Measurements from ENCODE around the gene PLD2.
A peak's percentile ranks its signal among the peaks of the same experiment; 100 is the strongest.
"Not testable (repeated sequence)": the region's sequence is repeated elsewhere in the genome, so short reads cannot be mapped to it uniquely, and the experiment has no call there.

PLD2 gene

DNA sequence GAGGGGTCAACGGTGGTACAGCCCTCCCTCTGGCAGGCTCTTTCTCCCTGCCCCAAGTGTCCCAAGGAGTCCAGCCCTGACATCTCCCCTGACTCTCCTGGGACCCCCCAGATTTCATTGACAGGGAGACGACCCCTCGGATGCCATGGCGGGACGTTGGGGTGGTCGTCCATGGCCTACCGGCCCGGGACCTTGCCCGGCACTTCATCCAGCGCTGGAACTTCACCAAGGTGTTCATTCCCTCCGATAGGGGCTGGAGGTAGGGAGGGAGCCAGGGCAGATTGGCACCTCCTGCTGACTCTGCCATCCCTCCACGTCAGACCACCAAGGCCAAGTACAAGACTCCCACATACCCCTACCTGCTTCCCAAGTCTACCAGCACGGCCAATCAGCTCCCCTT is 9.9 kb downstream of the PLD2 start:
- Histone ChIP-seq H3K9ac (ENCODE audit: low read length) (no peak overlapping the region), H3K27me3 (ENCODE audit: control insufficient read depth in 1 of 2, insufficient read depth in 2 of 2, low read length in 2 of 2) (no peaks in the 10 kb centered on the region), H3K27ac (ENCODE audit: low read depth, low read length) (no peak overlapping the region), H3K36me3 (ENCODE audit: insufficient read depth, low read length) (peaks cover 33% of the 10 kb centered on the region), H3K4me1 (ENCODE audit: insufficient read depth, low read length) (no peaks in the 10 kb centered on the region), H3K4me3 (ENCODE audit: low read depth in 1 of 2, low read length in 2 of 2) (no peak overlapping the region), H3K9me3 (ENCODE audit: low read length) (no peaks in the 10 kb centered on the region)

GRCh38 chr17:4818276-4818675 is 11.3 kb downstream of the PLD2 start:
- peaks cover 34% of the 10 kb centered on the region for H3K36me3 ChIP-seq (ENCODE audit: insufficient read depth, low read length)

GRCh38 chr17:4822835-4823234 is 15.9 kb downstream of the PLD2 start:
- H3K27ac ChIP-seq (ENCODE audit: low read depth, low read length): no peak overlapping the region
- H3K27me3 ChIP-seq (ENCODE audit: control insufficient read depth in 1 of 2, insufficient read depth in 2 of 2, low read length in 2 of 2): no peaks in the 10 kb centered on the region
- no peaks in the 10 kb centered on the region for H3K4me1 ChIP-seq (ENCODE audit: insufficient read depth, low read length)
- peaks cover 15% of the 10 kb centered on the region for H3K36me3 ChIP-seq (ENCODE audit: insufficient read depth, low read length)
- H3K9ac ChIP-seq (ENCODE audit: low read length): no peak overlapping the region
- H3K4me3 ChIP-seq (ENCODE audit: low read depth in 1 of 2, low read length in 2 of 2): no peak overlapping the region
- H3K9me3 ChIP-seq (ENCODE audit: low read length): no peaks in the 10 kb centered on the region

More at GRCh38 chr17:4818276-4818675, 11.3 kb downstream of the PLD2 start:
- H3K4me1 ChIP-seq (ENCODE audit: insufficient read depth, low read length): no peaks in the 10 kb centered on the region
- no peak overlapping the region for H3K9ac ChIP-seq (ENCODE audit: low read length)
- H3K27me3 ChIP-seq (ENCODE audit: control insufficient read depth in 1 of 2, insufficient read depth in 2 of 2, low read length in 2 of 2): no peaks in the 10 kb centered on the region
- no peak overlapping the region for H3K27ac ChIP-seq (ENCODE audit: low read depth, low read length)
- H3K4me3 ChIP-seq (ENCODE audit: low read depth in 1 of 2, low read length in 2 of 2): no peak overlapping the region
- H3K9me3 ChIP-seq (ENCODE audit: low read length): no peaks in the 10 kb centered on the region

GRCh38 chr17:4823373-4824089 is 16.6 kb downstream of the PLD2 start:
- no peaks in the 10 kb centered on the region for H3K4me1 ChIP-seq (ENCODE audit: insufficient read depth, low read length)
- H3K27ac ChIP-seq (ENCODE audit: low read depth, low read length): no peak overlapping the region
- H3K36me3 ChIP-seq (ENCODE audit: insufficient read depth, low read length): peaks cover 12% of the 10 kb centered on the region
- no peak overlapping the region for H3K9ac ChIP-seq (ENCODE audit: low read length)
- no peaks in the 10 kb centered on the region for H3K27me3 ChIP-seq (ENCODE audit: control insufficient read depth in 1 of 2, insufficient read depth in 2 of 2, low read length in 2 of 2)
- H3K4me3 ChIP-seq (ENCODE audit: low read depth in 1 of 2, low read length in 2 of 2): no peak overlapping the region
- H3K9me3 ChIP-seq (ENCODE audit: low read length): no peaks in the 10 kb centered on the region

GRCh38 chr17:4827399-4827798 is 20.4 kb downstream of the PLD2 start:
- H3K27ac ChIP-seq (ENCODE audit: low read depth, low read length): no peak overlapping the region
- no peaks in the 10 kb centered on the region for H3K36me3 ChIP-seq (ENCODE audit: insufficient read depth, low read length)
- H3K27me3 ChIP-seq (ENCODE audit: control insufficient read depth in 1 of 2, insufficient read depth in 2 of 2, low read length in 2 of 2): no peaks in the 10 kb centered on the region
- H3K4me3 ChIP-seq (ENCODE audit: low read depth in 1 of 2, low read length in 2 of 2): no peak overlapping the region
- no peaks in the 10 kb centered on the region for H3K9me3 ChIP-seq (ENCODE audit: low read length)
- no peak overlapping the region for H3K9ac ChIP-seq (ENCODE audit: low read length)
- H3K4me1 ChIP-seq (ENCODE audit: insufficient read depth, low read length): no peaks in the 10 kb centered on the region

- peak overlapping the region; percentile 61 for H3K9ac ChIP-seq (ENCODE audit: low read length)
- peak overlapping the region; percentile 85 for H3K27ac ChIP-seq (ENCODE audit: low read depth, low read length)
Observed at GRCh38 chr17:4832829-4833177, 25.9 kb downstream of the PLD2 start.

DNA sequence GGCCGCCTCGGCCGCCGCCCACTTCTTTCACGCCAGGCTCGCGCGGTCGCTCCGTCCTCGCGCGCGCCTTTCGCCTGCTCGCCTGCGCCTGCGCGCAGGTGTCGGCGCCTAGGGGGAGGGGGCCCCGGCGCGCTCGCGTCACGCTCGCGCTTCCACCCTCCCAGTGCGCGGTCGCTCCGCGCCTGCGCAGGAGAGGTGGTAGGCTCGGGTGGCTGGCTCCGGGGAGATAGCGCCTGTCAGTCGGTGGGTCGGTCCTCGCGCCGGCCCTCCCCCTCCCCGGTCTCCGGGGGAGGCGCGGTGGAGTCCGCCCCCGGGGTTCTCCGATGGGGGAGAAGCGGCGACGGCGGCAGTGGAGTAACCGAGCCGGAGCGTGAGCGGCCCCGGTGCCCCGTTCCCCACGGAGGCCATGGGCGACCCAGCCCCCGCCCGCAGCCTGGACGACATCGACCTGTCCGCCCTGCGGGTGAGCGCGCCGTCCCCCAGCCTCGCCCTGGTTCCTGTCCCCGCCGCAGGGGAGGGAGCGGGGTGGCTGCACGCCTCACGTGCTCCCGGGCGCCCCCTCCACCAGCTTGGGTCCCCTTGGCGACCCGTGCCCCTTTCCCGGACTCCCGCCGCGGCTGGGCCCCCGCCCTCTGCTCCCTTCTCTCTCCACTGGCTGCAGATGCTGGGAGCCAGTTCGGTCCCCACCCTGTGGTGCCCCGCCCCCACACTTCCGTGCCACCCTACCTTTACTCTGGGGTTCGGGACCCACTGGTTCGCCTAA is 26.4 kb downstream of the PLD2 start, which contains the start of gene MINK1:
MINK1 (plus strand) TSS at position 163 of the 763 bp plus-strand sequence; CDS start at position 407, 244 bp downstream.
- H3K4me3 ChIP-seq (ENCODE audit: low read depth in 1 of 2, low read length in 2 of 2): peak within 1 kb of the TSS; percentile 75 to 88
- H3K27ac ChIP-seq (ENCODE audit: low read depth, low read length): peak within 1 kb of the TSS; percentile 85
- no peaks in the 10 kb centered on the region for H3K9me3 ChIP-seq (ENCODE audit: low read length)
- no peaks in the 10 kb centered on the region for H3K36me3 ChIP-seq (ENCODE audit: insufficient read depth, low read length)
- H3K4me1 ChIP-seq (ENCODE audit: insufficient read depth, low read length): peaks cover 27% of the 10 kb centered on the region
- no peaks in the 10 kb centered on the region for H3K27me3 ChIP-seq (ENCODE audit: control insufficient read depth in 1 of 2, insufficient read depth in 2 of 2, low read length in 2 of 2)
- H3K9ac ChIP-seq (ENCODE audit: low read length): peak within 1 kb of the TSS; percentile 71

More at GRCh38 chr17:4832829-4833177, 25.9 kb downstream of the PLD2 start:
- H3K4me1 ChIP-seq (ENCODE audit: insufficient read depth, low read length): peaks cover 22% of the 10 kb centered on the region
- not testable (repeated sequence) for H3K27me3 ChIP-seq (ENCODE audit: control insufficient read depth in 1 of 2, insufficient read depth in 2 of 2, low read length in 2 of 2); H3K9me3 ChIP-seq (ENCODE audit: low read length); H3K36me3 ChIP-seq (ENCODE audit: insufficient read depth, low read length)
- peak overlapping the region; percentile 75 to 88 for H3K4me3 ChIP-seq (ENCODE audit: low read depth in 1 of 2, low read length in 2 of 2)

DNA sequence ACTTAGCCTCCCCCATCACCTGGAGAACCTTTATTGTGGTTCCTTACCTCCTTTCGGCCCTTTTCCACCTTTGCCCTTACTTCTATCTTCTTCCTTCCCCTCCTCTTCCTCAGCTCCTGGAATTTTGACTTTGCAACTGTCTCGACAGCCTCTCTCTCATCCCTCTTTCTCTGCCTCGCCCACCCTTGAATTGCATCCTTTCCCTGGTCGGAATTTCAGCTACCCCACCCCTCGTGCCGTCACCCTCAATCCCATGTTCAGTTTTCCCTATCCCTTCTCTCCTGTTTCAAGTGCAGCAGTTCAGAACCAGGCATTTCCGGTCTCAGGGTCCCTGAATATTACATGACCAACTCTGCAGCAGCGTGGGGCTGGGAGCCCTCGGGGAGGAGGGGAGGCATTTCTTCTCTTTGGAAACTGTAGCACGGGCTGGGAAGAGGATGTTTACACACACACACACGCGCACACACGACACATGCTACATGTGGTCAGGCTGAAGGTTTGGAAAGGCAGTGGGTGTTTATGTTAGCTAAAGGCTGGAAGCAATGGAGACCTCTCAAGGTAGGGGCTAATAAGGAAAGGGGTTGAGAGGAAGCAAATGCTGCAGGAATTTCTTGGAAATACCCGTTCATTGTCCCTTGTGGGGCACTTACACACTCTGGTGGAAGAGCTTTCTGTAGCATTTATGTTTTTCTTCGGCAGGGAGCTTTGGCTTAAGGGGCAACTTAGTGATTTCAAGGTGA is 27.2 kb downstream of the PLD2 start:
- Histone ChIP-seq H3K36me3 (ENCODE audit: insufficient read depth, low read length) (no peaks in the 10 kb centered on the region), H3K27me3 (ENCODE audit: control insufficient read depth in 1 of 2, insufficient read depth in 2 of 2, low read length in 2 of 2) (no peaks in the 10 kb centered on the region), H3K4me3 (ENCODE audit: low read depth in 1 of 2, low read length in 2 of 2) (peak overlapping the region; percentile 75 to 88), H3K27ac (ENCODE audit: low read depth, low read length) (peak overlapping the region; percentile 85), H3K9ac (ENCODE audit: low read length) (peak overlapping the region; percentile 71), H3K9me3 (ENCODE audit: low read length) (no peaks in the 10 kb centered on the region), H3K4me1 (ENCODE audit: insufficient read depth, low read length) (peaks cover 29% of the 10 kb centered on the region)

DNA sequence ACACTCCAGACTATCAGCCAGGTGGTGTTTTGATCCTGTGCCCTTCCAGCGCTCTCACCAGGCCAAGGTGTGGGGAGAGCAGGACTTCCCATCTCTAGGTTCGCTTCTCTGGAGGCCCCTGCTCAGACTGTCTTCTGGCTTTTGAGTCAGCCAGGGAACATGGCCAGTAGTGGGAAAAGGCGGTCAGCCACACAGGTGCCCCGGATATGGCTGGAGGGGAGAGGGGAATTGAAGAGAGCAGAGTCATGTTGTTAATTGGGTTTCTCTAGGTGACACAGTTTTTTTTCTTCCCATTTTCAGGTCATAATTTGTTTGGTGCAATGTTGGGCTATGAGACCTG is 27.7 kb downstream of the PLD2 start:
- Histone ChIP-seq H3K4me1 (ENCODE audit: insufficient read depth, low read length) (peaks cover 29% of the 10 kb centered on the region), H3K27ac (ENCODE audit: low read depth, low read length) (peak overlapping the region; percentile 85)

GRCh38 chr17:4836221-4836620 is 29.3 kb downstream of the PLD2 start:
- Histone ChIP-seq H3K9me3 (ENCODE audit: low read length) (no peaks in the 10 kb centered on the region), H3K4me1 (ENCODE audit: insufficient read depth, low read length) (peaks cover 29% of the 10 kb centered on the region), H3K27ac (ENCODE audit: low read depth, low read length) (no peak overlapping the region), H3K4me3 (ENCODE audit: low read depth in 1 of 2, low read length in 2 of 2) (no peak overlapping the region), H3K36me3 (ENCODE audit: insufficient read depth, low read length) (no peaks in the 10 kb centered on the region), H3K9ac (ENCODE audit: low read length) (no peak overlapping the region), H3K27me3 (ENCODE audit: control insufficient read depth in 1 of 2, insufficient read depth in 2 of 2, low read length in 2 of 2) (no peaks in the 10 kb centered on the region)

More for the DNA sequence above, 27.7 kb downstream of the PLD2 start:
- H3K4me3 ChIP-seq (ENCODE audit: low read depth in 1 of 2, low read length in 2 of 2): peak overlapping the region in 1 of 2 donors; percentile 75
- no peaks in the 10 kb centered on the region for H3K9me3 ChIP-seq (ENCODE audit: low read length)
- no peaks in the 10 kb centered on the region for H3K36me3 ChIP-seq (ENCODE audit: insufficient read depth, low read length)
- H3K27me3 ChIP-seq (ENCODE audit: control insufficient read depth in 1 of 2, insufficient read depth in 2 of 2, low read length in 2 of 2): no peaks in the 10 kb centered on the region
- peak overlapping the region; percentile 71 for H3K9ac ChIP-seq (ENCODE audit: low read length)
